Measurements from ENCODE around the gene TXLNB. TPM values are rescaled to one million over a fixed set of nuclear protein-coding genes. Genes with fewer than 3 reads are reported as not detected.

The TXLNB gene
- total and polyA plus RNA-seq, 2 of the 13 experiments (the other 11 are each of a cell fraction or from before 2014, with no cell fraction given) = not detected

DNA sequence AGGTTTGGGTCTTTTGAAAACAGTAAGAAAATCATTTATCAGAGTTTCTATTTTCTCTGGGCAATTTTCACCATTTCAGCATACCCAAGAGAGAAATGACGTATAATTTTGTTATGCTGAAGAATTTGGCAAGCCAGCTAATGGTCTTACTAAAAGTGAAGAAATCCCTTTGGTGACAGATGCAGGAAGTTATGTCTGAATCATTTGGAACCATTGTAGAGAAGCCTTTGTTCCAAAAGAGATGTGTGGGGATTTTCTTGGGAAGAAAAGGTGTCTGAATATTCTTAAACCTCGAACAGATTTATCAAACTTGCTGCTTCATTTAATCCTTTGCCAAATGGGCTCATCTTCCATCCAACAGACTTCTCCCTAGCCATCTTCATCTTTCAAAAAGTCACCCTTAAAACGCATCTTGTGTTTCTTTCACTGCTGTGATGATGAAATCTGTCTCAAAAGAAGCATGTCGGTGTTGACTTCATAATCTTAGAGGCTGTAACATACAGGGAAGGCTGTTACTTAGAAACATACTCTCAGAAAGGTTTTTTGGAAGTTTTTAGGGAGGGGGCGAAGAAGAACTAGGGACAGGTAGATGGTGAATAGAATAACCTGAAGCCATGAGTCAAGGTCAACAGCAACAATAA, 43.1 kb upstream of the TXLNB start:
- TF ChIP-seq CREB1 (IDR thresholded peaks at IDR 0.05) = peak; percentile 34; the same call in 1 of the 2 replicates
- TF ChIP-seq CREB1 (CRISPR knock-in tag; IDR thresholded peaks at IDR 0.05) = no peak
- TF ChIP-seq HDAC6 (IDR thresholded peaks at IDR 0.05; ENCODE audit: low read depth, low read length) = no peak
- no peak for TF ChIP-seq ZNF230 (CRISPR knock-in tag; IDR thresholded peaks at IDR 0.05)
- no peak for TF ChIP-seq PLRG1 (conservative IDR thresholded peaks at IDR 0.05)
- Histone ChIP-seq H3K79me2 (ENCODE audit: insufficient read depth, low read length) (no peaks in the 10 kb centered on the region), H3K4me2 (ENCODE audit: low read depth, low read length) (no peak overlapping the region), H3K9me3 (ENCODE audit: low read length) (no peaks in the 10 kb centered on the region), H3K36me3 (replicated peaks in 1 of 2; ENCODE audit: control insufficient read depth in 1 of 2, insufficient read depth in 2 of 2, low read length in 2 of 2) (no peaks in the 10 kb centered on the region), H3K27me3 (ENCODE audit: control insufficient read depth in 1 of 2, insufficient read depth in 2 of 2, low read length in 2 of 2) (no peaks in the 10 kb centered on the region), H3K4me1 (ENCODE audit: insufficient read depth, low read length) (no peaks in the 10 kb centered on the region), H3K9ac (ENCODE audit: insufficient read depth, low read depth, low read length) (no peak overlapping the region), H3K4me3 (replicated peaks in 1 of 3; ENCODE audit: insufficient read depth in 1 of 3, low read depth in 2 of 3, low read length in 3 of 3) (no peak overlapping the region), H4K20me1 (ENCODE audit: insufficient read depth, low read length) (no peaks in the 10 kb centered on the region), H2AFZ (ENCODE audit: low read length) (no peak overlapping the region), H3K27ac (ENCODE audit: extremely low read length, insufficient read depth, low read length) (no peak overlapping the region)
- intact Hi-C loops (cut with micrococcal nuclease; ENCODE audit: unreplicated experiment) (no loop called here), in situ Hi-C loops (cut with HindIII; ENCODE audit: extremely low pct_ligation_motif_present, low pct_unique_long_range_greater_than_20kb) (no loop called here)
- ChIA-PET POLR2A (no interaction called here), CTCF (ENCODE audit: low intra/inter-chr PET ratio, low total read pairs) (no interaction called here)
- FAIRE-seq = no peak
- no TSS peak for BruUV-seq (replicated peaks)
- ATAC-seq = no peak
- 4% methylated on average over 5 of the region's 5 CpGs for WGBS (ENCODE audit: low lambda C conversion rate)
- no peak for DNase-seq (ENCODE audit: low spot score)

DNA sequence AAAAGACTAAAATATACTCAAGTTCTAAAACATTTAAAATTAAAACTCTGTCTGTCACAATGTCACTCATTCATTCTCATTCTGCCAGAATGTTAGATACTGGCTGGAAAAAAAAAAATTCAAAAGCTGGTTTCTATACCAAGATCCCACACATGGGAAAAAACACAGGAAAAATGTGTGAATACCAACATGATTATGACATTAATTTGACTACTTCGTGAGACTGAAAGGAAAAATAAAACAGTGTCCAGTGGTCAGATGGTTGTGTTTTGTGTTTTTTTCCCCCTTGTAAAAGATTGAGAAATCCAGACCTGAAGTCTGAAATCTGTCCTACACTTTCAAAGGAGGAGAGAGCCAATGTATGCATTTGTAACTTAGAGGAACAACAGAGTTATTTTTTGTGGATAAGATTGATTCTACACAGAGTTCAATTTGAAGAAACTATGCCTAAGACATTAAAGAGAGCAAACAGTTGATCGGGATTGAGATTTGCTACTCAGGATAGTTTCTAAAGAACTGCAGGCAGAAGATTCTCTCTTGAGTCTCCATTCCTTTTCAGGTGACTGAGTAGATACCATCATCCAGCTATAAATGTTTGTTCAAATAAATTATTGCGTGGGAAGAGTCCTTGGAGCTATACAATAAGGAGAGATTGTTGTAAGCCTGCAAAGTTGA, 39.2 kb upstream of the TXLNB start:
- no peak overlapping the region for H3K4me3 ChIP-seq (replicated peaks in 1 of 3; ENCODE audit: insufficient read depth in 1 of 3, low read depth in 2 of 3, low read length in 3 of 3)
- H2AFZ ChIP-seq (ENCODE audit: low read length) = no peak overlapping the region
- H3K36me3 ChIP-seq (replicated peaks in 1 of 2; ENCODE audit: control insufficient read depth in 1 of 2, insufficient read depth in 2 of 2, low read length in 2 of 2) = no peaks in the 10 kb centered on the region
- POLR2A ChIA-PET = no interaction called here
- intact Hi-C loops (cut with micrococcal nuclease; ENCODE audit: unreplicated experiment) = no loop called here
- H3K4me1 ChIP-seq (ENCODE audit: insufficient read depth, low read length) = no peaks in the 10 kb centered on the region
- DNase-seq (ENCODE audit: low spot score) (no peak), FAIRE-seq (no peak), ATAC-seq (no peak)
- H3K9ac ChIP-seq (ENCODE audit: insufficient read depth, low read depth, low read length) = no peak overlapping the region
- no peaks in the 10 kb centered on the region for H3K79me2 ChIP-seq (ENCODE audit: insufficient read depth, low read length)
- H3K9me3 ChIP-seq (ENCODE audit: low read length) = no peaks in the 10 kb centered on the region
- no peaks in the 10 kb centered on the region for H3K27me3 ChIP-seq (ENCODE audit: control insufficient read depth in 1 of 2, insufficient read depth in 2 of 2, low read length in 2 of 2)
- in situ Hi-C loops (cut with HindIII; ENCODE audit: extremely low pct_ligation_motif_present, low pct_unique_long_range_greater_than_20kb) = no loop called here
- 30% methylated on average over 3 of the region's 3 CpGs for WGBS (ENCODE audit: low lambda C conversion rate)
- no TSS peak for BruUV-seq (replicated peaks)
- CTCF ChIA-PET (ENCODE audit: low intra/inter-chr PET ratio, low total read pairs) = no interaction called here
- TF ChIP-seq SAP130 (CRISPR knock-in tag; IDR thresholded peaks at IDR 0.05; ENCODE audit: low read depth) = no peak
- no peak for TF ChIP-seq SRY (CRISPR knock-in tag; IDR thresholded peaks at IDR 0.05)
- no peak for TF ChIP-seq SMARCE1 (IDR thresholded peaks at IDR 0.05; ENCODE audit: borderline replicate concordance)
- TF ChIP-seq, protein P1, sequence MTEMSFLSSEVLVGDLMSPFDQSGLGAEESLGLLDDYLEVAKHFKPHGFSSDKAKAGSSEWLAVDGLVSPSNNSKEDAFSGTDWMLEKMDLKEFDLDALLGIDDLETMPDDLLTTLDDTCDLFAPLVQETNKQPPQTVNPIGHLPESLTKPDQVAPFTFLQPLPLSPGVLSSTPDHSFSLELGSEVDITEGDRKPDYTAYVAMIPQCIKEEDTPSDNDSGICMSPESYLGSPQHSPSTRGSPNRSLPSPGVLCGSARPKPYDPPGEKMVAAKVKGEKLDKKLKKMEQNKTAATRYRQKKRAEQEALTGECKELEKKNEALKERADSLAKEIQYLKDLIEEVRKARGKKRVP (CRISPR knock-in tag; IDR thresholded peaks at IDR 0.05) = no peak
- H3K27ac ChIP-seq (ENCODE audit: extremely low read length, insufficient read depth, low read length) = no peak overlapping the region
- no peak overlapping the region for H3K4me2 ChIP-seq (ENCODE audit: low read depth, low read length)
- H4K20me1 ChIP-seq (ENCODE audit: insufficient read depth, low read length) = no peaks in the 10 kb centered on the region

Measured in HepG2 (cell line).